NT2/D1 (cell line): Measurements from ENCODE around the gene ASPHD2.

ENCODE experiments used
- SUZ12 ChIP-seq: IDR thresholded peaks from 2 replicates; pipeline ENCODE4 v1.6.1; 2011; ENCODE audit not compliant: insufficient read length, insufficient read depth; ENCODE audit errors: extremely low read depth
- YY1 ChIP-seq: IDR thresholded peaks from 2 replicates; pipeline ENCODE4 v1.6.1; 2011; ENCODE audit not compliant: insufficient read length, insufficient read depth
- ZNF274 ChIP-seq: IDR thresholded peaks from 2 replicates; pipeline ENCODE4 v1.6.1; 2011; ENCODE audit warnings: mild to moderate bottlenecking, low read depth, low read length

GRCh38 chr22:26470807-26471206, 41.7 kb downstream of the ASPHD2 start:
- TF ChIP-seq ZNF274: no peak
- TF ChIP-seq YY1: no peak
- TF ChIP-seq SUZ12: no peak
